ENCODE measurements around the gene RXRG.

The RXRG gene

GRCh38 chr1:165369255-165369848 lies 75.6 kb downstream of the RXRG start:
- peak; percentile 79 for DNase-seq (ENCODE audit: low spot score)

GRCh38 chr1:165367375-165367993 lies 77.4 kb downstream of the RXRG start:
- DNase-seq (ENCODE audit: low spot score) = peak; percentile 80

- DNase-seq (ENCODE audit: low spot score) = no peak
Observed at GRCh38 chr1:165365341-165365740, 79.6 kb downstream of the RXRG start.

GRCh38 chr1:165364568-165365133 lies 80.3 kb downstream of the RXRG start:
- DNase-seq (ENCODE audit: low spot score) = no peak

- DNase-seq (ENCODE audit: low spot score) = no peak
Observed at GRCh38 chr1:165356876-165357275, 88.0 kb downstream of the RXRG start.

- DNase-seq (ENCODE audit: low spot score) = peak; percentile 38
Observed at GRCh38 chr1:165355977-165356811, 88.7 kb downstream of the RXRG start, which contains the start of gene LMX1A. TSS of gene LMX1A (minus strand) at chr1:165356715. CDS start at chr1:165355559, 1,156 bp downstream.

- DNase-seq (ENCODE audit: low spot score) = no peak
Observed at GRCh38 chr1:165355139-165355976, 89.6 kb downstream of the RXRG start.

GRCh38 chr1:165354739-165355138 lies 90.2 kb downstream of the RXRG start:
- no peak for DNase-seq (ENCODE audit: low spot score)

- no peak for DNase-seq (ENCODE audit: low spot score)
Observed at GRCh38 chr1:165353731-165354671, 90.9 kb downstream of the RXRG start.

GRCh38 chr1:165352442-165353293 lies 92.3 kb downstream of the RXRG start:
- no peak for DNase-seq (ENCODE audit: low spot score)

- no peak for DNase-seq (ENCODE audit: low spot score)
Observed at GRCh38 chr1:165351863-165352441, 93.0 kb downstream of the RXRG start.

All from AG08396 (cell line).